Fibroblast of lung (primary cell): ENCODE data around the gene F2RL3. TPM values are rescaled to one million over a fixed set of nuclear protein-coding genes. Genes with fewer than 3 reads are reported as not detected.

ENCODE experiments used
- DNase-seq, 2 donors: peaks; one replicate each; pipeline versions ENCODE4 v3.0.0 to v3.0.0-alpha.2; 2010; ENCODE audit warnings: low read depth in 2 of 2
- H2AFZ ChIP-seq: 2 replicates; pipeline ENCODE4 v1.5.1; 2012; ENCODE audit warnings: low read length, control low read depth, inconsistent platforms
- H3K27ac ChIP-seq: 2 replicates; pipeline ENCODE4 v1.5.1; 2011; ENCODE audit warnings: low read length, control low read depth; ENCODE audit not compliant: insufficient read depth
- H3K27me3 ChIP-seq: 2 replicates; pipeline ENCODE4 v1.5.1; 2011; ENCODE audit warnings: mild to moderate bottlenecking, low read length; ENCODE audit not compliant: control insufficient read depth, insufficient read depth
- H3K36me3 ChIP-seq: 2 replicates; pipeline ENCODE4 v1.5.1; 2011; ENCODE audit warnings: low read length; ENCODE audit not compliant: control insufficient read depth, insufficient read depth
- H3K4me1 ChIP-seq: 2 replicates; pipeline ENCODE4 v1.5.1; 2011; ENCODE audit warnings: low read length; ENCODE audit not compliant: control insufficient read depth, insufficient read depth; ENCODE audit errors: extremely low read depth
- H3K4me2 ChIP-seq: 2 replicates; pipeline ENCODE4 v1.5.1; 2011; ENCODE audit warnings: low read length, control low read depth; ENCODE audit not compliant: insufficient read depth; ENCODE audit errors: extremely low read depth
- H3K4me3 ChIP-seq, 4 experiments: fragments of 200-600 bp in 1 of 4; sonication (generic) in 1 of 4; replicated peaks in 1 of 4; 2 replicates each; pipeline ENCODE4 v1.5.1; 2011 to 2016; ENCODE audit warnings: low read length in 4 of 4, low read depth in 3 of 4, mild to moderate bottlenecking in 3 of 4, control low read depth in 2 of 4, inconsistent platforms in 1 of 4, mixed read lengths in 1 of 4; ENCODE audit not compliant: insufficient read depth in 1 of 4; ENCODE audit errors: control extremely low read depth in 1 of 4
- H3K79me2 ChIP-seq: 2 replicates; pipeline ENCODE4 v1.5.1; 2012; ENCODE audit warnings: mild to moderate bottlenecking, low read length, inconsistent platforms; ENCODE audit not compliant: control insufficient read depth, insufficient read depth
- H3K9ac ChIP-seq: 2 replicates; pipeline ENCODE4 v1.5.1; 2011; ENCODE audit warnings: mild to moderate bottlenecking, low read length, control low read depth; ENCODE audit not compliant: insufficient read depth
- H3K9me3 ChIP-seq: 2 replicates; pipeline ENCODE4 v1.5.1; 2012; ENCODE audit warnings: low read depth, low read length; ENCODE audit not compliant: control insufficient read depth, insufficient read depth
- H4K20me1 ChIP-seq: 2 replicates; pipeline ENCODE4 v1.5.1; 2011; ENCODE audit warnings: low read length; ENCODE audit not compliant: control insufficient read depth, insufficient read depth; ENCODE audit errors: extremely low read depth
- EZH2 ChIP-seq: IDR thresholded peaks from 2 replicates; pipeline ENCODE4 v1.5.1; 2012; ENCODE audit warnings: low read length, control low read depth, mild to moderate bottlenecking; ENCODE audit errors: missing control alignments
- polyA plus RNA-seq, 2 donors: library from polyadenylated mRNA; depleted of rRNA in 1 of 2; stranded (reverse) in 1 of 2; unstranded in 1 of 2; fragments of >200 nt; gene quantifications; 2 replicates each; pipeline ENCODE4 v1.2.1, GENCODE V29; 2011 to 2012; ENCODE audit warnings: missing spikeins in 1 of 2
- total RNA-seq: library from RNA; depleted of rRNA; stranded (reverse); fragments of >200 nt; gene quantifications from 2 replicates; pipeline ENCODE4 v1.2.1, GENCODE V29; 2014
- TF ChIP-seq, protein P1 (sequence below), 2 donors: IDR thresholded peaks in 1 of 2; conservative IDR thresholded peaks in 1 of 2; 1 replicate in 1 of 2; 2 replicates in 1 of 2; pipeline ENCODE4 v1.5.1; 2011 to 2012; ENCODE audit warnings: low read length in 2 of 2, control low read depth in 1 of 2, inconsistent platforms in 1 of 2, low read depth in 1 of 2, mild to moderate bottlenecking in 1 of 2

F2RL3 gene
- total and polyA plus RNA-seq, 2 donors (not counting 1 experiment from before 2014, with no cell fraction given), result under 0.01 to 0.01 TPM

DNA sequence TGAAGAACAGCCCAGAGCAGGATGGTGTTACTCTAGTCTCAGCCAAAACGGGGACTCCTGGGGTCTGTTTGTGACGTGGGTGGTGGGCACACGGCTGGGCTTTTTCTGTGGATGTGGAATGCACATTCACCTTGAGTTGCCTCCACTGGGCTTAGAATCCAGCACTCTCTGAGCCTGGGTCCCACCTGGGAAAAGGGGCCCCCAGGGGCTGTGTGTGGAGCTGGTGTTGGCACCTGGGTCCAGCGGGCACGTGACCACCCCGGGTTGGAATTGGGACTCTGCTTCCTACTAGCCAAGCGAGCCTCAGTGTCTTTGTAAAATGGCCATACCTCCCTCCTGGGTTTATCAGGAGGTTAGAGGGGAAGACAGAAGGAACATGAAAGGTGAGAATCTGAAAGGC lies 29.2 kb upstream of the F2RL3 start:
- H3K4me2 ChIP-seq, result no peak overlapping the region
- no peak for TF ChIP-seq EZH2
- TF ChIP-seq, protein P1, sequence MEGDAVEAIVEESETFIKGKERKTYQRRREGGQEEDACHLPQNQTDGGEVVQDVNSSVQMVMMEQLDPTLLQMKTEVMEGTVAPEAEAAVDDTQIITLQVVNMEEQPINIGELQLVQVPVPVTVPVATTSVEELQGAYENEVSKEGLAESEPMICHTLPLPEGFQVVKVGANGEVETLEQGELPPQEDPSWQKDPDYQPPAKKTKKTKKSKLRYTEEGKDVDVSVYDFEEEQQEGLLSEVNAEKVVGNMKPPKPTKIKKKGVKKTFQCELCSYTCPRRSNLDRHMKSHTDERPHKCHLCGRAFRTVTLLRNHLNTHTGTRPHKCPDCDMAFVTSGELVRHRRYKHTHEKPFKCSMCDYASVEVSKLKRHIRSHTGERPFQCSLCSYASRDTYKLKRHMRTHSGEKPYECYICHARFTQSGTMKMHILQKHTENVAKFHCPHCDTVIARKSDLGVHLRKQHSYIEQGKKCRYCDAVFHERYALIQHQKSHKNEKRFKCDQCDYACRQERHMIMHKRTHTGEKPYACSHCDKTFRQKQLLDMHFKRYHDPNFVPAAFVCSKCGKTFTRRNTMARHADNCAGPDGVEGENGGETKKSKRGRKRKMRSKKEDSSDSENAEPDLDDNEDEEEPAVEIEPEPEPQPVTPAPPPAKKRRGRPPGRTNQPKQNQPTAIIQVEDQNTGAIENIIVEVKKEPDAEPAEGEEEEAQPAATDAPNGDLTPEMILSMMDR (conservative IDR thresholded peaks at IDR 0.05 in 1 of 2, IDR thresholded peaks at IDR 0.05 in 1 of 2; ENCODE audit: low read depth in 1 of 2, low read length in 2 of 2), result no peak
- H3K9me3 ChIP-seq, result no peaks in the 10 kb centered on the region
- H3K27ac ChIP-seq, result no peak overlapping the region
- no peaks in the 10 kb centered on the region for H3K27me3 ChIP-seq
- peaks cover 9% of the 10 kb centered on the region for H3K36me3 ChIP-seq
- no peak overlapping the region for H2AFZ ChIP-seq
- DNase-seq, result no peak
- H4K20me1 ChIP-seq, result no peaks in the 10 kb centered on the region
- H3K9ac ChIP-seq, result no peak overlapping the region
- H3K4me3 ChIP-seq, result no peak overlapping the region
- H3K4me1 ChIP-seq, result no peaks in the 10 kb centered on the region
- H3K79me2 ChIP-seq, result no peaks in the 10 kb centered on the region

DNA sequence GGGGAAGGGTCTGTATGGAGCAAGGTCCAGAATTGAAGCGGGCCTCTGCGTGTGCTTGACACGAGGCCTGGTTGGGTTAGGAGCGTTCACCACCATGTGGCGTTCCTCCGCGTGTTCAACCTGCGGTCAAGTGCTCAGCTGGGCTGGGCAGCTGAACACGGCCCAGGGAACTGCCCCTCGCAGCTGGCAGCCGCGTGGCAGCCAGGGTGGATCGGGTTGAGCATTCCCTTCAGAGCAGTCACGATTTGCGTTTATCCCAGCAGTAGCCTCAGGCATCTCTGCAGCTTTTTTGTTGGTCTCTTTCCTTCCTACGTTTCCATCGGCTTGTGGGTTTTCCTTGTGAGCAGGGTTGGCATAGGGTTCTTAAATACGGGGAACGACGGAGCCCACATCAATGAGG lies 28.7 kb upstream of the F2RL3 start:
- Histone ChIP-seq H3K4me3 (no peak overlapping the region), H3K27ac (no peak overlapping the region), H3K9me3 (no peaks in the 10 kb centered on the region), H3K27me3 (no peaks in the 10 kb centered on the region), H3K36me3 (peaks cover 7% of the 10 kb centered on the region), H4K20me1 (no peaks in the 10 kb centered on the region), H3K9ac (no peak overlapping the region), H3K79me2 (no peaks in the 10 kb centered on the region), H3K4me1 (no peaks in the 10 kb centered on the region), H3K4me2 (no peak overlapping the region), H2AFZ (no peak overlapping the region)
- DNase-seq, result no peak
- TF ChIP-seq EZH2, result no peak
- TF ChIP-seq, protein P1 (conservative IDR thresholded peaks at IDR 0.05 in 1 of 2, IDR thresholded peaks at IDR 0.05 in 1 of 2; ENCODE audit: low read depth in 1 of 2, low read length in 2 of 2), result no peak

DNA sequence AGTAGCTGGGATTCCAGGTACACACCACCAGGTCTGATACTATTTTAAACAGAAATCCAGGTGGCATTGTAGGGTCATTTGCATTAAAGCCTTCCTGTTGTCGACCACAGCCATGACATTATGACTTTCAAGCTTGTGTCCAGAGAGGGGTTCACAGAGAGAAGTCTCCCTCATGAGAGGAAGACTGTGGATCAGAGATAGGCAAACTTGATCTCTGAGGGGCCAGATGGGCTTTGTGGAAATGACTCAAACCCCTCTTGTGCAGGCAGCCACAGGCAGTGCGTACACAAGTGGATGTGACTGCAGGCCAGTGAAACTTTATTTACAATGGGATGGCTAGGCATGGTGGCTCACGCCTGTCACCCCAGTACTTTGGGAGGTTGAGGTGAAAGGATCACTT lies 27.8 kb upstream of the F2RL3 start:
- Histone ChIP-seq H4K20me1 (no peaks in the 10 kb centered on the region), H3K4me3 (no peak overlapping the region), H3K9ac (no peak overlapping the region), H2AFZ (no peak overlapping the region), H3K27me3 (no peaks in the 10 kb centered on the region), H3K27ac (no peak overlapping the region), H3K9me3 (no peaks in the 10 kb centered on the region), H3K36me3 (peaks cover 9% of the 10 kb centered on the region), H3K79me2 (no peaks in the 10 kb centered on the region), H3K4me1 (no peaks in the 10 kb centered on the region), H3K4me2 (no peak overlapping the region)
- TF ChIP-seq EZH2, result no peak
- TF ChIP-seq, protein P1 (conservative IDR thresholded peaks at IDR 0.05 in 1 of 2, IDR thresholded peaks at IDR 0.05 in 1 of 2; ENCODE audit: low read depth in 1 of 2, low read length in 2 of 2), result no peak
- DNase-seq, result no peak
